Small intestine (tissue), 16 donors: ENCODE data around the gene EIF2B5. TPM values are rescaled to one million over a fixed set of nuclear protein-coding genes. Genes with fewer than 3 reads are reported as not detected.

Experiments used
- DNase-seq, 2 donors: peaks; one replicate each; pipeline versions ENCODE4 v3.0.0 to v3.0.0-alpha.2; 2013
- FAIRE-seq: peaks from 2 replicates; lab custom pipeline; 2012; peaks lifted over from hg19 to GRCh38; lab: Jason Lieb, UNC
- H3K27ac ChIP-seq, 3 donors: one replicate each; pipeline ENCODE4 v1.5.1; 2013; ENCODE audit warnings: low read length in 2 of 3, mild to moderate bottlenecking in 2 of 3, control low read depth in 1 of 3, inconsistent platforms in 1 of 3, low read depth in 1 of 3, moderate library complexity in 1 of 3
- H3K27me3 ChIP-seq, 3 donors: one replicate each; pipeline ENCODE4 v1.6.1; 2013; ENCODE audit warnings: low read length in 3 of 3, inconsistent platforms in 1 of 3; ENCODE audit not compliant: control insufficient read depth in 3 of 3, insufficient read depth in 3 of 3
- H3K36me3 ChIP-seq, 3 donors: one replicate each; pipeline ENCODE4 v1.6.1; 2013; ENCODE audit warnings: low read length in 3 of 3, inconsistent platforms in 1 of 3, low read depth in 1 of 3, mild to moderate bottlenecking in 1 of 3, moderate library complexity in 1 of 3; ENCODE audit not compliant: control insufficient read depth in 3 of 3, insufficient read depth in 2 of 3
- H3K4me1 ChIP-seq, 3 donors: one replicate each; pipeline ENCODE4 v1.6.1; 2013; ENCODE audit warnings: low read length in 2 of 3, inconsistent platforms in 1 of 3, low read depth in 1 of 3, mild to moderate bottlenecking in 1 of 3, moderate library complexity in 1 of 3; ENCODE audit not compliant: control insufficient read depth in 3 of 3, insufficient read depth in 2 of 3
- H3K4me3 ChIP-seq, 3 donors: one replicate each; pipeline ENCODE4 v1.5.1; 2013; ENCODE audit warnings: low read length in 3 of 3, control low read depth in 1 of 3, inconsistent platforms in 1 of 3, low read depth in 1 of 3, mild to moderate bottlenecking in 1 of 3, moderate library complexity in 1 of 3
- H3K9me3 ChIP-seq, 2 donors: one replicate each; pipeline ENCODE4 v1.6.1; 2013; ENCODE audit warnings: low read depth in 1 of 2, low read length in 1 of 2; ENCODE audit not compliant: control insufficient read depth in 2 of 2, insufficient read depth in 1 of 2
- WGBS, 3 donors: extraction: QIAGEN DNeasy Blood & Tissue Kit; methylation state at CpG; one replicate each; pipeline ENCODE4 v1.1.7; 2013; 5-methylcytosine and 5-hydroxymethylcytosine counted together
- long read RNA-seq, 10 donors: transcript quantifications; one replicate each; lab custom pipeline, GENCODE V29; 2026
- polyA plus RNA-seq, 4 donors: library from polyadenylated mRNA; stranded (reverse) in 3 of 4; unstranded in 1 of 4; fragments of 200-250 nt in 3 of 4; fragments of 120-200 nt in 1 of 4; gene quantifications; one replicate each; pipeline versions ENCODE4 v1.2.1 to v1.2.3, GENCODE V29; 2013
- donor health status: healthy with polysubstance abuse.
- donor health status: control.
- donor health status: control.
- donor health status: Bipolar disorder and iron deficiency.
- donor health status: healthy.

Gene EIF2B5
- 10 to 100 TPM; 33.8 to 45.9 (median 38.8) TPM for polyA plus RNA-seq
- long read RNA-seq, donor 1, result 0 reads
- long read RNA-seq, donor 2, partial matches to known transcripts, result 0 of 1 reads
- long read RNA-seq, donor 2, other reads (novel, unspliced or antisense), result 0 of 1 reads
- long read RNA-seq, donor 3, partial matches to known transcripts, result 0 of 8 reads
- long read RNA-seq, donor 3, other reads (novel, unspliced or antisense), result 0 of 8 reads
- long read RNA-seq, donor 4, result 0 reads
- long read RNA-seq, donor 5, result 0 reads
- long read RNA-seq, donor 6, transcript EIF2B5-202 (2 exons, 585 nt), result major isoform, 7 of 11 reads
- long read RNA-seq, donor 6, partial matches to known transcripts, result 0 of 11 reads
- long read RNA-seq, donor 6, other reads (novel, unspliced or antisense), result 0 of 11 reads
- long read RNA-seq, donor 7, result 0 reads
- long read RNA-seq, donor 8, partial matches to known transcripts, result 0 of 1 reads
- long read RNA-seq, donor 8, other reads (novel, unspliced or antisense), result 0 of 1 reads
- long read RNA-seq, donor 9, result 0 reads
- long read RNA-seq, donor 10, transcript EIF2B5-201 (16 exons, 2,656 nt), result major isoform, 7 of 19 reads
- long read RNA-seq, donor 10, partial matches to known transcripts, result 8 of 19 reads
- long read RNA-seq, donor 10, other reads (novel, unspliced or antisense), result 0 of 19 reads

DNA sequence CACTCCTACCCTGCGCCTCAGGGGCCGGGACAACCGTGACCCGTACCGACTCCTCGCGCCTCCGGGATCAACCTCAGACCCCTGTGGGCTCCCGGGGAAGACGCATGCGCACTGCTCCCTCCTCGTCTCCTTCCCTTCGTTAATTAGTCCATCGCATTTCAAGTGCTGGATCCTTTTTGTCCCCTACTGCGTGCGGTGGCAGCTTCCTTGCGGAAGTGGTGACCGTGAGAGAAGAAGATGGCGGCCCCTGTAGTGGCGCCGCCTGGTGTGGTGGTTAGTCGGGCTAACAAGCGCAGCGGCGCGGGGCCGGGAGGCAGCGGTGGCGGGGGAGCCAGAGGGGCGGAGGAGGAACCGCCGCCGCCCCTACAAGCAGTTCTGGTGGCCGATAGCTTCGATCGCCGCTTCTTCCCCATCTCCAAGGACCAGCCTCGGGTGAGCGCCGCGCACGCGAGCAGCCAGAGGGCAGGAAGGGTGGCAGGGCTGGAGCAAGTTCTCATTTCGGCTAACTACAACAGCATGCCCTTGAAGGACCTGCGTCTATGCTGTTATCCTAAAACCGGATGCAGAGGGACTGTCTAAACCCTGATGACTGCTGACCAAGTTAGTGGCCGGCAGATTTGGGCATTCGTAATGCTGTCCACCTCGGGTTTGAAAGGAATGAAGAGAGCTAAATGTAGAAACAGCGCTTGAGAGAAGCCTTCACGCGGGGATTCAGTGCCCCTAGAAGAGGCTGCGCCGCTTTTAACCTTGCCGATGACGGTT, at the start of gene EIF2B5:
TSS of gene EIF2B5 (plus strand) at position 210 of the 762 bp plus-strand sequence. CDS start at position 238, 28 bp downstream.
- 0% methylated on average over 48 to 56 of the region's 56 CpGs for WGBS, 3 donors
- peaks cover 2 to 22% (median 2%) of the 10 kb centered on the region in 3 donors for H3K36me3 ChIP-seq
- FAIRE-seq, result no peak

DNA sequence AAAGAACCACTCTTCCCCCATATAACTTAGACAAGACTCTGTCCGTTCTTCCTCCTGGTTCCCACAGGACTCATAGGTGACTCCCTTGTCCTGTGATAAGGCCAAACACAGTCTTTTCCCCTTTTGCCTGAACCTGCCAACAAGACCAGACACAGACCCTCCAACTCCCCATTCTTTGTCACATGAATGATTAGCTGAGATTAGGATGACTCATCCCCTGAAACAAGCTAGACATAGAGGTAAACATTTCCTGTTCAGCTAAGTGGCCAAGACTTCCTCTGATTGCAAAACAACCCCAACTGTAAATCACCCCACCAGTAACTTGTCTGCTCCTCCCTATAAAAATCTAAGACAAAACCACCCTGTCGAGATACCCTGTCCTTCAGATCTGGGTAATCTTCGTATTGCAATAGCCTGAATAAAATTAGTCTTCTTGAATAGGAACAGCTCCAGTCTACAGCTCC, 49.7 kb upstream of the EIF2B5 start:
- no peak for DNase-seq
- Histone ChIP-seq H3K36me3 (no peaks in the 10 kb centered on the region), H3K9me3 (peaks cover 0 to 5% of the 10 kb centered on the region in 2 donors), H3K27ac (no peak overlapping the region), H3K4me1 (no peaks in the 10 kb centered on the region), H3K27me3 (peaks cover 0 to 2% (median 0%) of the 10 kb centered on the region in 3 donors), H3K4me3 (no peak overlapping the region)
- FAIRE-seq, result no peak
- WGBS, 3 donors, result 54 to 74% (median 71%) methylated on average over 3 of the region's 3 CpGs

More for the DNA sequence above, at the start of gene EIF2B5:
- H3K4me1 ChIP-seq, result peaks cover 4 to 16% (median 5%) of the 10 kb centered on the region in 3 donors
- H3K9me3 ChIP-seq, result no peaks in the 10 kb centered on the region
- peak within 1 kb of the TSS; percentile 67 to 91 (median 68) for H3K27ac ChIP-seq
- no peaks in the 10 kb centered on the region for H3K27me3 ChIP-seq
- H3K4me3 ChIP-seq, result peak within 1 kb of the TSS; percentile 78 to 88 (median 78)
- DNase-seq, result peak; percentile 96

DNA sequence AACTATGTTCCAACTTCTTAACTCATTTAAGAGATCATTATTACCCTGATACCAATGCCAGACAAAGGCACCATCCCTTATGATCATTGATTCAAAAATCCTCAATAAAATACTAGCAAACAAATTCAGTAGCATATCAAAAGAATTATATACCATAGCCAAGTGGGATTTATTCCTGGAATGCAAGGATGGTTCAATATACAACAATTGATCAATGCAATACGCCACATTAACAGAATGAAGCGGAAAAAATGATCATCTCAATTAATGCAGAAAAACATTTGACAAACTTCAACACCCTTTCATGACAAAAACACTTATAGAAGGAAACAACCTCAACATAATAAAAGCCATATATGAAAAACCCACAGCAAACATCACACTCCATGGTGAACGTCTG, 43.0 kb upstream of the EIF2B5 start:
- Histone ChIP-seq H3K36me3 (no peaks in the 10 kb centered on the region), H3K9me3 (peaks cover 0 to 3% of the 10 kb centered on the region in 2 donors), H3K4me3 (no peak overlapping the region), H3K4me1 (no peaks in the 10 kb centered on the region), H3K27ac (no peak overlapping the region), H3K27me3 (no peaks in the 10 kb centered on the region)
- FAIRE-seq (no peak), DNase-seq (no peak)
- 88 to 96% (median 92%) methylated on average over 3 of the region's 3 CpGs for WGBS, 3 donors

DNA sequence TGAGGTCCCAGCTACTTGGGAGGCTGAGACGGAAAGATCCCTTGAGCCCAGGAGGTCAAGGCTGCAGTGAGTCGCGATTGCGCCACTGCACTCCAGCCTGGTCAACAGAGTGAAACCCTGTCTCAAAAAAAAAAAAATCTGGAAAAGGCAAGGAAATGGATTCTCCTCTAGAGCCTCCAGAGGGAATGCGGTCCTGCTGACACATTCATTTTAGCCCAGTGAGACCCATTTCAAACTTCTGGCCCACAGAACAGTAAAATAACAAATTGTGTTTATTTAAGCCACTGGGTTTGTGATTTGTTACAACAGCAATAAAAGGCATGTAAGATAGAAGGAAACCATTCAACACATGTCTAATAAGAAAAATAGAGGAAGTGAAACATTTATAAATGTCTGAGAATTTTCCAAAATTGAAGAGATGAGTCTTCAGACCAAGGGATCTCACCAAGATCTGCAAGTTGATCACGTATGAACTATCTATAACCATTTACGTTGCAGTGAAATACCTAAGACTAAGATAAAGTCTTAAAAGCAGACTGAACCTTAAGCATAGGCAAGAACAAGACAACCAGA, 38.3 kb upstream of the EIF2B5 start, which contains the start of gene HTR3E:
TSS of gene HTR3E (plus strand) at position 254 of the 573 bp plus-strand sequence. CDS start 466 bp downstream, outside the sequence.
- DNase-seq (no peak), FAIRE-seq (no peak)
- Histone ChIP-seq H3K27me3 (peaks cover 0 to 2% (median 0%) of the 10 kb centered on the region in 3 donors), H3K9me3 (peaks cover 0 to 3% of the 10 kb centered on the region in 2 donors), H3K27ac (no peak within 1 kb of the TSS), H3K36me3 (no peaks in the 10 kb centered on the region), H3K4me3 (no peak within 1 kb of the TSS), H3K4me1 (no peaks in the 10 kb centered on the region)
- WGBS, 3 donors, result 86 to 91% (median 90%) methylated on average over 7 of the region's 7 CpGs

DNA sequence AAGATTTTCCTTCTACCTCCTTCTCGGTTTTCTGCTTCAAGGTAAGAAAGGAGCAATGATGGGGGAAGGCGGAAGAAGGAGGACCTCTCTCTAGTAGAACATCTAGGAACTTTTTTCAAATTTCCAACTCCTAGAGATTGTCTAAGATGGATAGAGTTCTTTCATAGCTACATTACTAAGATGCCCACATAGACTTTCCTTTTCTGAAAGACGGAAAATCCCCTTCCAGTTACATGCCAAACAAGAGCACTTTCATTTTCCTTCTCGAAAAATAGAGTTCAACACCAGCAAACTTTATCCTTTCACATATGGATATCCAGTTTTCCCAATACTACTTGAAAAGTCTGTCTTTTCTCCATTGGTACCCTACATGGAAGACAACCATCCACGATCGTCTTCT, 37.6 kb upstream of the EIF2B5 start:
- 82 to 89% (median 86%) methylated on average over 6 of the region's 6 CpGs for WGBS, 3 donors
- Histone ChIP-seq H3K27me3 (peaks cover 0 to 2% (median 0%) of the 10 kb centered on the region in 3 donors), H3K4me3 (no peak overlapping the region), H3K36me3 (no peaks in the 10 kb centered on the region), H3K4me1 (no peaks in the 10 kb centered on the region), H3K9me3 (peaks cover 0 to under 1% of the 10 kb centered on the region in 2 donors), H3K27ac (no peak overlapping the region)
- no peak for DNase-seq
- no peak for FAIRE-seq

DNA sequence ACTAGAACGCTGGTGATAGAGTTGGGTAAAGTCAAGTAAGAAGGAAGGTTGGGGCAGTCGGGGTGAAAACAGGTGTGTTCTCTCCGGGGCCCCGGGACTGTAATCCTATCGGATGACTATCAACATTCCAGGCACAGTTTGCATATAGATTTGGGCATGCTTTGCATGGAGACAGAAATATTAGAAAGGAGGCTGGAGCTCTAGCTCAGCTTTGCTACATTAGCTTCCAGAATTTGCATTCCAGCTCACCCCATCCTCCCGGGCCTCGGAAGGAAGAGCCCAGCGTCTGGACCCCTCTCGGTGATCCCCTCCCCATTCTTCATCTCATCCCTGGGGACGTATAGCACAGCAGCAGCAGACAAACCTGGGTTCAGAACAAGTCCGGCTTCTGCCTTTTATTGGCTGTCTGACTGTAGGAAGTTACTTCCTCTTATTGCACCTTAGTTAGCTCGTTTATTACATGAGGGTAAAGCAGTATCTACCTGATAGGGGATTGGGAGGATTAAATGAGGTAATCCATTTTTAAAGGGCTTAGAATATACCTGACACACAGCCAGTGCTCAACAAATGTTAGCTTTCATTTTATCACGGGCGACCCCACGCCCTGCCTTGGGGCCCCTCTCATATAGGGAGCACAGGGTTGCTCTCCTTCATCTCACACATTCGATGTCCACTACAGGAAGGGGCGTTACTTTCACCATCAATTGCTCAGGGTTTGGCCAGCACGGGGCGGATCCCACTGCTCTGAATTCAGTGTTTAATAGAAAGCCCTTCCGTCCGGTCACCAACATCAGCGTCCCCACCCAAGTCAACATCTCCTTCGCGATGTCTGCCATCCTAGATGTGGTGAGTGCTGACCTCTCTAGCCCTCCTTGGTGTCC, 35.1 kb upstream of the EIF2B5 start:
- Histone ChIP-seq H3K4me1 (no peaks in the 10 kb centered on the region), H3K27me3 (peaks cover 0 to 2% (median 0%) of the 10 kb centered on the region in 3 donors), H3K36me3 (no peaks in the 10 kb centered on the region), H3K4me3 (no peak overlapping the region), H3K9me3 (no peaks in the 10 kb centered on the region), H3K27ac (no peak overlapping the region)
- WGBS, 3 donors, result 35 to 55% (median 46%) methylated on average over 24 of the region's 24 CpGs
- no peak for FAIRE-seq
- DNase-seq, result peak in 1 of 2 donors; percentile 13

DNA sequence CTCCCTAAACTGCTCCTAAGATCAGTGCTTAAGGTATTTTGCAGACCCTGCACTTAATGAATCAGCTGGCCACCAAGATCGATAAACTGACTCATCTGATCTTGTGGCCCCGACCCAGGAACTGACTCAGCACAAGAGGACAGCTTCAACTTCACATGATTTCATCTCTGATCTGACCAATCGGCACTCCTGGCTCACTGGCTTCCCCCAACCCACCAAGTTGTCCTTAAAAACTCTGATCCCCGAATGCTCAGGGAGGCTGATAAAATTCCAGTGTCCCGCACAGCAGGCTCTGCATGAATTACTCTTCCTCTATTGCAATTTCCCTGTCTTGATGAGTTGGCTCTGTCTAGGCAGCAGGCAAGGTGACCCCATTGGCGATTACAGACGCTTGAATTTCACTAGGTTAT, 24.8 kb upstream of the EIF2B5 start:
- Histone ChIP-seq H3K4me3 (no peak overlapping the region), H3K9me3 (no peaks in the 10 kb centered on the region), H3K4me1 (no peaks in the 10 kb centered on the region), H3K36me3 (no peaks in the 10 kb centered on the region), H3K27ac (no peak overlapping the region), H3K27me3 (peaks cover 0 to 6% (median 0%) of the 10 kb centered on the region in 3 donors)
- FAIRE-seq (no peak), DNase-seq (peak in 1 of 2 donors; percentile 9)
- 50 to 54% (median 54%) methylated on average over 7 of the region's 7 CpGs for WGBS, 3 donors
